ENCODE measurements around the gene NOXA1. TPM values are rescaled to one million over a fixed set of nuclear protein-coding genes. Genes with fewer than 3 reads are reported as not detected.
A peak's percentile ranks its signal among the peaks of the same experiment; 100 is the strongest.
"Not testable (repeated sequence)": the region's sequence is repeated elsewhere in the genome, so short reads cannot be mapped to it uniquely, and the experiment has no call there.

Gene NOXA1
- total and polyA plus RNA-seq, 4 experiments from 2014 or later = 0.29 to 5.6 (median 2.8) TPM

GRCh38 chr9:137448602-137448962 lies 25.4 kb downstream of the NOXA1 start:
- no peaks in the 10 kb centered on the region for H3K9me3 ChIP-seq (ENCODE audit: control insufficient read depth in 1 of 2, low read length in 2 of 2)
- H3K36me3 ChIP-seq (ENCODE audit: insufficient read depth, low read length) = no peaks in the 10 kb centered on the region
- H3K4me3 ChIP-seq (ENCODE audit: low read length in 2 of 2) = no peak overlapping the region
- H3K9me3 Mint-ChIP-seq = peaks cover 0 to 6% (median 0%) of the 10 kb centered on the region in 8 donors
- H3K4me1 Mint-ChIP-seq = peaks cover 12 to 53% (median 27%) of the 10 kb centered on the region in 4 donors
- peaks cover 0 to under 1% of the 10 kb centered on the region in 2 donors for H3K27me3 Mint-ChIP-seq
- CTCF ChIA-PET (ENCODE audit: partially characterized antibody) = no interaction called here
- DNase-seq = no peak
- peak overlapping the region in 2 of 7 donors; percentile 69 to 91 for H3K27ac Mint-ChIP-seq
- H3K27me3 ChIP-seq (ENCODE audit: insufficient read depth, low read length) = no peaks in the 10 kb centered on the region
- POLR2A ChIA-PET (ENCODE audit: partially characterized antibody) = interaction anchor here (1.1 kb wide), 1 partner anchor 26 kb away, joined by 3 read pairs; the partner anchor contains the start of genes EXD3 and NOXA1
- H3K36me3 Mint-ChIP-seq = no peaks in the 10 kb centered on the region
- intact Hi-C loops (cut with micrococcal nuclease) = no loop called here
- no peak overlapping the region for H3K27ac ChIP-seq (ENCODE audit: low read depth, low read length)
- H3K4me3 Mint-ChIP-seq = no peak overlapping the region
- peaks cover 51% of the 10 kb centered on the region for H3K4me1 ChIP-seq (ENCODE audit: insufficient read depth, low read length)

- Mint-ChIP-seq H3K27me3 (no peaks in the 10 kb centered on the region), H3K4me3 (peak overlapping the region in 1 of 8 donors; percentile 61), H3K27ac (peak overlapping the region in 3 of 7 donors; percentile 22 to 91 (median 70)), H3K9me3 (peaks cover 0 to 6% (median 0%) of the 10 kb centered on the region in 8 donors), H3K4me1 (peaks cover 12 to 55% (median 28%) of the 10 kb centered on the region in 4 donors), H3K36me3 (no peaks in the 10 kb centered on the region)
- POLR2A ChIA-PET (ENCODE audit: partially characterized antibody) = interaction anchor here (1.2 to 1.4 kb wide), 2 partner anchors 10 to 26 kb away, joined by 5 to 6 read pairs; partner anchors contain the start of genes EXD3, NOXA1 and NSMF
- DNase-seq = peak in 1 of 5 donors; percentile 32
- H3K36me3 ChIP-seq (ENCODE audit: insufficient read depth, low read length) = no peaks in the 10 kb centered on the region
- H3K4me1 ChIP-seq (ENCODE audit: insufficient read depth, low read length) = peaks cover 55% of the 10 kb centered on the region
- H3K9me3 ChIP-seq (ENCODE audit: control insufficient read depth in 1 of 2, low read length in 2 of 2) = no peaks in the 10 kb centered on the region
- H3K27ac ChIP-seq (ENCODE audit: low read depth, low read length) = no peak overlapping the region
- intact Hi-C loops (cut with micrococcal nuclease) = no loop called here
- H3K4me3 ChIP-seq (ENCODE audit: low read length in 2 of 2) = no peak overlapping the region
- CTCF ChIA-PET (ENCODE audit: partially characterized antibody) = no interaction called here
- H3K27me3 ChIP-seq (ENCODE audit: insufficient read depth, low read length) = no peaks in the 10 kb centered on the region
Observed at GRCh38 chr9:137449081-137449844, 26.1 kb downstream of the NOXA1 start.

- Mint-ChIP-seq H3K27ac (peak overlapping the region; percentile 78 to 95 (median 88)), H3K4me1 (peaks cover 12 to 61% (median 29%) of the 10 kb centered on the region in 4 donors), H3K9me3 (peaks cover 0 to 6% (median 0%) of the 10 kb centered on the region in 8 donors), H3K36me3 (no peaks in the 10 kb centered on the region), H3K27me3 (no peaks in the 10 kb centered on the region), H3K4me3 (peak overlapping the region in 5 of 8 donors; percentile 25 to 61 (median 40))
- ChIA-PET POLR2A (ENCODE audit: partially characterized antibody) (interaction anchor here (1.2 to 1.4 kb wide), 2 partner anchors 9 to 27 kb away, joined by 5 to 6 read pairs; partner anchors contain the start of genes EXD3, NOXA1 and NSMF), CTCF (ENCODE audit: partially characterized antibody) (interaction anchor here (0.5 kb wide), 1 partner anchor 617 kb away, joined by 3 read pairs; no protein-coding TSS in a partner anchor)
- no peaks in the 10 kb centered on the region for H3K27me3 ChIP-seq (ENCODE audit: insufficient read depth, low read length)
- no peaks in the 10 kb centered on the region for H3K9me3 ChIP-seq (ENCODE audit: control insufficient read depth in 1 of 2, low read length in 2 of 2)
- intact Hi-C loops (cut with micrococcal nuclease) = no loop called here
- no peak overlapping the region for H3K4me3 ChIP-seq (ENCODE audit: low read length in 2 of 2)
- H3K4me1 ChIP-seq (ENCODE audit: insufficient read depth, low read length) = peaks cover 60% of the 10 kb centered on the region
- no peaks in the 10 kb centered on the region for H3K36me3 ChIP-seq (ENCODE audit: insufficient read depth, low read length)
- peak; percentile 57 to 74 (median 58) for DNase-seq
- no peak overlapping the region for H3K27ac ChIP-seq (ENCODE audit: low read depth, low read length)
Observed at GRCh38 chr9:137449931-137450538, 26.8 kb downstream of the NOXA1 start.

- H3K9me3 Mint-ChIP-seq; H3K27me3 Mint-ChIP-seq; intact Hi-C loops (cut with micrococcal nuclease); H3K36me3 ChIP-seq (ENCODE audit: insufficient read depth, low read length); H3K4me3 ChIP-seq (ENCODE audit: low read length in 2 of 2); H3K9me3 ChIP-seq (ENCODE audit: control insufficient read depth in 1 of 2, low read length in 2 of 2); H3K27me3 ChIP-seq (ENCODE audit: insufficient read depth, low read length); H3K27ac ChIP-seq (ENCODE audit: low read depth, low read length); H3K36me3 Mint-ChIP-seq: not testable (repeated sequence)
- H3K4me1 ChIP-seq (ENCODE audit: insufficient read depth, low read length) = peaks cover 55% of the 10 kb centered on the region
- CTCF ChIA-PET (ENCODE audit: partially characterized antibody) = interaction anchor here (0.5 kb wide), 1 partner anchor 618 kb away, joined by 3 read pairs; no protein-coding TSS in a partner anchor
- Mint-ChIP-seq H3K4me3 (peak overlapping the region in 6 of 8 donors; percentile 25 to 82 (median 74)), H3K4me1 (peaks cover 9 to 57% (median 25%) of the 10 kb centered on the region in 4 donors), H3K27ac (peak overlapping the region in 6 of 7 donors; percentile 82 to 96 (median 91))
- DNase-seq = peak; percentile 46 to 64 (median 48)
- POLR2A ChIA-PET (ENCODE audit: partially characterized antibody) = interaction anchor here (1.2 to 1.4 kb wide), 2 partner anchors 9 to 28 kb away, joined by 5 to 6 read pairs; partner anchors contain the start of genes EXD3, NOXA1 and NSMF
Observed at GRCh38 chr9:137450539-137451222, 27.5 kb downstream of the NOXA1 start.

GRCh38 chr9:137451264-137452005 lies 28.2 kb downstream of the NOXA1 start:
- H3K9me3 ChIP-seq (ENCODE audit: control insufficient read depth in 1 of 2, low read length in 2 of 2); intact Hi-C loops (cut with micrococcal nuclease); CTCF ChIA-PET (ENCODE audit: partially characterized antibody); H3K9me3 Mint-ChIP-seq; H3K4me3 ChIP-seq (ENCODE audit: low read length in 2 of 2); H3K36me3 Mint-ChIP-seq; DNase-seq; H3K36me3 ChIP-seq (ENCODE audit: insufficient read depth, low read length); POLR2A ChIA-PET (ENCODE audit: partially characterized antibody); H3K27me3 Mint-ChIP-seq; H3K27me3 ChIP-seq (ENCODE audit: insufficient read depth, low read length); H3K27ac ChIP-seq (ENCODE audit: low read depth, low read length): not testable (repeated sequence)
- Mint-ChIP-seq H3K4me3 (peak overlapping the region in 6 of 8 donors; percentile 31 to 82 (median 70)), H3K4me1 (peaks cover 9 to 58% (median 27%) of the 10 kb centered on the region in 4 donors), H3K27ac (peak overlapping the region in 4 of 7 donors; percentile 82 to 96 (median 87))
- H3K4me1 ChIP-seq (ENCODE audit: insufficient read depth, low read length) = peaks cover 50% of the 10 kb centered on the region

- peak in 1 of 5 donors; percentile 25 for DNase-seq
- ChIA-PET POLR2A (ENCODE audit: partially characterized antibody) (interaction anchor here (0.7 kb wide), 1 partner anchor 24 kb away, joined by 3 read pairs; no protein-coding TSS in a partner anchor), CTCF (ENCODE audit: partially characterized antibody) (no interaction called here)
- no peak overlapping the region for H3K4me3 ChIP-seq (ENCODE audit: low read length in 2 of 2)
- H3K4me1 Mint-ChIP-seq = peaks cover 9 to 52% (median 25%) of the 10 kb centered on the region in 4 donors
- H3K9me3 Mint-ChIP-seq = peaks cover 0 to 4% (median 0%) of the 10 kb centered on the region in 8 donors
- peaks cover 0 to 4% of the 10 kb centered on the region in 2 donors for H3K36me3 Mint-ChIP-seq
- H3K27me3 Mint-ChIP-seq = no peaks in the 10 kb centered on the region
- intact Hi-C loops (cut with micrococcal nuclease) = no loop called here
- peak overlapping the region in 5 of 7 donors; percentile 64 to 85 (median 68) for H3K27ac Mint-ChIP-seq
- H3K4me3 Mint-ChIP-seq = peak overlapping the region in 7 of 8 donors; percentile 31 to 75 (median 64)
- no peaks in the 10 kb centered on the region for H3K36me3 ChIP-seq (ENCODE audit: insufficient read depth, low read length)
- H3K9me3 ChIP-seq (ENCODE audit: control insufficient read depth in 1 of 2, low read length in 2 of 2) = no peaks in the 10 kb centered on the region
- H3K27me3 ChIP-seq (ENCODE audit: insufficient read depth, low read length) = no peaks in the 10 kb centered on the region
- no peak overlapping the region for H3K27ac ChIP-seq (ENCODE audit: low read depth, low read length)
- peaks cover 50% of the 10 kb centered on the region for H3K4me1 ChIP-seq (ENCODE audit: insufficient read depth, low read length)
Observed at GRCh38 chr9:137452006-137452760, 29.0 kb downstream of the NOXA1 start.
